ENCODE results near the gene SMYD2. TPM values are rescaled to one million over a fixed set of nuclear protein-coding genes. Genes with fewer than 3 reads are reported as not detected.

SMYD2 gene
- total and polyA plus RNA-seq, 11 donors = 157 to 406 (median 324) TPM

DNA sequence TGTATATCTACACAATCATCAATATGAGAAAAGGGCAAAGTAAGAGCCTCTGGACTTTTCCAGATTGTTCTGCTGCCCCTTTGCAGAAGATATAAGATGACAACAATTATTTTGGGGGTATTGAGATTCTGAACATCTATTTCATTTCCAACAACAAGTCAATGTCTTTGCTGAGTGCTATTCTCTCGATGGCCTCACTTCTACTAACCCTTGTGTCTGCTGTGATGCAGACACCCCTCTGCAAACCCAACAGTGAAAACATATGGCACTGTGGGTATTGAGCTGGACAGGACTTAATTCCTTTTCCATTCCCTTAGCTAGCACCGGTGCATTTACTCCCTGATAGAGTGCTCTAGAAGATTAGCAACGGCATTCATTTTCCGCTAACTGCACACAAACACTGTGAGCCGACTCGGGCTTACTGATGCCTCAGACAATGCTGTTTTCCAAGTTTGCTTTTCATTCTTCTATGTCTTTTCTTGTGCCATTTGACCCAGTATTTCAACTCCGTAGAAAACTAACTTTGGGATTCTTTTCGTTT is 33.4 kb upstream of the SMYD2 start:
- Histone ChIP-seq H3K9me3 (no peaks in the 10 kb centered on the region), H3K27ac (no peak overlapping the region), H3K36me3 (no peaks in the 10 kb centered on the region), H3K4me1 (no peaks in the 10 kb centered on the region), H3K27me3 (peaks cover 0 to 7% (median 0%) of the 10 kb centered on the region in 9 donors), H3K4me3 (no peak overlapping the region)
- intact Hi-C loops (cut with DNase I) = no loop called here
- DNase-seq (no peak), ATAC-seq (no peak)
- TF ChIP-seq CTCF (IDR thresholded peaks at IDR 0.05) (no peak), POLR2A (IDR thresholded peaks at IDR 0.05) (no peak)
- WGBS, 4 donors = 87 to 92% (median 91%) methylated on average over 8 of the region's 8 CpGs

GRCh38 chr1:214248311-214249085 is 32.5 kb upstream of the SMYD2 start:
- H3K4me3 ChIP-seq = no peak overlapping the region
- 72 to 79% (median 75%) methylated on average over 7 of the region's 7 CpGs for WGBS, 4 donors
- no peak for ATAC-seq
- intact Hi-C loops (cut with DNase I) = no loop called here
- H3K36me3 ChIP-seq = no peaks in the 10 kb centered on the region
- TF ChIP-seq POLR2A (IDR thresholded peaks at IDR 0.05) (no peak), CTCF (IDR thresholded peaks at IDR 0.05) (no peak)
- H3K9me3 ChIP-seq = no peaks in the 10 kb centered on the region
- H3K4me1 ChIP-seq = no peaks in the 10 kb centered on the region
- peaks cover 0 to 7% (median 0%) of the 10 kb centered on the region in 9 donors for H3K27me3 ChIP-seq
- H3K27ac ChIP-seq = no peak overlapping the region
- no peak for DNase-seq

DNA sequence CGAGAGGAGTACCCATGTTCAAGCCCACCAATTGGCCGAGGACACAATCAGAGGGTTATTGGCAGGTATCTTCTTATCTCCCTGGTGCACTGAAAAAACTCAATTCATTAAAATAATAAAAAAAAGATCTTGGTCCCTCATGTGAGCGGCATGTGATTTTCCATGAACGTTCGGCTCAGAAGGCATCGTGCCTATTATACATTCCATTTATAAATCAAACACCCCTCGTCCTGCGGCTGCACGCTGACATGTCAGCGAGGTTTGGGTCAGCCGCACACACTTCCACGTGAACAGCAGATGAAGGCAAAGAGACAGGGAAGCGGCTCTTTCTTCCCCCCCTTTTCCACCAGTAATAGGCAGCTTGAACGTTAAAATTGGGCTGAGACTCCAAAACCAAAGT is 31.3 kb upstream of the SMYD2 start:
- TF ChIP-seq POLR2A (IDR thresholded peaks at IDR 0.05) (no peak), CTCF (IDR thresholded peaks at IDR 0.05) (no peak)
- ATAC-seq (no peak), DNase-seq (no peak)

GRCh38 chr1:214251354-214251753 is 29.6 kb upstream of the SMYD2 start:
- WGBS, 4 donors = 85 to 93% (median 90%) methylated on average over 2 of the region's 2 CpGs
- DNase-seq (no peak), ATAC-seq (no peak)
- TF ChIP-seq POLR2A (IDR thresholded peaks at IDR 0.05) (no peak), CTCF (IDR thresholded peaks at IDR 0.05) (no peak)
- peaks cover 0 to 7% (median 0%) of the 10 kb centered on the region in 9 donors for H3K27me3 ChIP-seq
- no peak overlapping the region for H3K27ac ChIP-seq
- no peak overlapping the region for H3K4me3 ChIP-seq
- H3K36me3 ChIP-seq = no peaks in the 10 kb centered on the region
- H3K9me3 ChIP-seq = peaks cover 0 to 11% (median 1%) of the 10 kb centered on the region in 12 donors
- intact Hi-C loops (cut with DNase I) = loop anchor here in 1 of 10 donors (5.0 kb wide), 1 partner anchor 34 kb away; no protein-coding TSS in a partner anchor
- no peaks in the 10 kb centered on the region for H3K4me1 ChIP-seq

More for the DNA sequence above, 31.3 kb upstream of the SMYD2 start:
- no peaks in the 10 kb centered on the region for H3K4me1 ChIP-seq
- no peak overlapping the region for H3K27ac ChIP-seq
- no peak overlapping the region for H3K4me3 ChIP-seq
- intact Hi-C loops (cut with DNase I) = loop anchor here in 1 of 10 donors (5.0 kb wide), 1 partner anchor 32 kb away; no protein-coding TSS in a partner anchor
- H3K36me3 ChIP-seq = no peaks in the 10 kb centered on the region
- WGBS, 4 donors = 92 to 96% (median 96%) methylated on average over 14 of the region's 14 CpGs
- H3K9me3 ChIP-seq = no peaks in the 10 kb centered on the region
- peaks cover 0 to 7% (median 0%) of the 10 kb centered on the region in 9 donors for H3K27me3 ChIP-seq
